HL-60 (cell line): ENCODE measurements around the gene GOLT1B.

ENCODE experiments used
- CTCF ChIP-seq: IDR thresholded peaks from one replicate; pipeline ENCODE4 v1.5.1; 2011; ENCODE audit warnings: low read length, control low read depth, inconsistent platforms; ENCODE audit not compliant: insufficient read depth
- GABPA ChIP-seq: IDR thresholded peaks from 2 replicates; pipeline ENCODE4 v1.6.1; 2012; ENCODE audit warnings: low read depth
- POLR2AphosphoS5 ChIP-seq: IDR thresholded peaks from 2 replicates; pipeline ENCODE4 v1.6.1; 2012; ENCODE audit warnings: low read depth

GRCh38 chr12:21459474-21459873, 42.1 kb upstream of the GOLT1B start:
- TF ChIP-seq CTCF = no peak
- TF ChIP-seq POLR2AphosphoS5 = no peak
- no peak for TF ChIP-seq GABPA
